Measurements from ENCODE around the gene ZBTB5. TPM values are rescaled to one million over a fixed set of nuclear protein-coding genes. Genes with fewer than 3 reads are reported as not detected.
A peak's percentile ranks its signal among the peaks of the same experiment; 100 is the strongest.

Gene ZBTB5
- total and polyA plus RNA-seq, 9 of the 15 experiments (the other 6 are each of a cell fraction or from before 2014, with no cell fraction given): 2.3 to 43.2 (median 15.5) TPM

DNA sequence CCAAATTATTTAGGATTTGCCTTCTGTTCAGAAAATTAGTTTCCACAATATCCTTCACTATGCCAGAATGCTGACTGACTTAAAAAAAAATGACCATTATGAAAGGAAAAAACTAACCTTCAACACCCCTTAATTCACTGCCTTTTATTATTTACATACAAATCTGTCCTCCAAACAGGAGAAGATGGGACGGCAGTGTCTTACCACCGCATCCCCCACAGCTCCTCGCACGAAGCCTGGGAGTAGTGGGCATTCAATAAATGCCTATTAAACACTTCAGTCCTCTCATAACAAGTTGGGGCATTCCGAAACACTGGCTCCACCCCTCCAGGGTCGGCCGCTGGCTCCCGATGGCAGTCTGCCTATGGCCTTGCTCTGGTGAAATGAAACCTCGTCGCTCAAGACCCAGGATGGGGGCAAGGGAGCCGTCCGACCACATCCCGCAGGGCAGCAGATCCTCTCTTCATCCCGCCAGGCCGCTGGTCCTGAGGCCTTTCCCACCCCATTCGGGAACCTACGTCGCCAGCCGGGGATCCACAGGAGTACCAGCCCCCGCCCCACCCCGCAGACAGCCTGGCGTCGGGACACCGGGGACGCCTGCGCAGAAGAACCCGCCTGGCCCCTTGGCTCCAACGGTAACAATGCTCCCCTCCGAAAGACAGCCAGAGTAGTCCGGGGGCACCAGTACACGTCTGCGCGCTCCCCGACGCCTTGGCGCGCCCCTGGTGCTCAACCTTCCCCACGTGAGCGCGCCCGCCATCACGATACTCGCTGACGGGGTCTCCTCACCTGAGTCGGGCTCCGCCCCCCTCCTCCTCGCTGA is 613 bp downstream of the ZBTB5 start (continued):
- TF ChIP-seq, protein P1, sequence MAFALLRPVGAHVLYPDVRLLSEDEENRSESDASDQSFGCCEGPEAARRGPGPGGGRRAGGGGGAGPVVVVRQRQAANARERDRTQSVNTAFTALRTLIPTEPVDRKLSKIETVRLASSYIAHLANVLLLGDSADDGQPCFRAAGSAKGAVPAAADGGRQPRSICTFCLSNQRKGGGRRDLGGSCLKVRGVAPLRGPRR (CRISPR knock-in tag; IDR thresholded peaks at IDR 0.05): no peak
- TF ChIP-seq ZNF764 (CRISPR knock-in tag; IDR thresholded peaks at IDR 0.05; ENCODE audit: low read depth): no peak
- peak; percentile 11; the same call in 1 of the 2 replicates for TF ChIP-seq ATF7 (IDR thresholded peaks at IDR 0.05)
- TF ChIP-seq ZNF12 (CRISPR knock-in tag; IDR thresholded peaks at IDR 0.05): 0 out of 2 replicates have a peak, but pooled peaks have one; percentile 44
- TF ChIP-seq SOX6 (IDR thresholded peaks at IDR 0.05): no peak; the same call in 1 of the 2 replicates
- TF ChIP-seq, protein P2, sequence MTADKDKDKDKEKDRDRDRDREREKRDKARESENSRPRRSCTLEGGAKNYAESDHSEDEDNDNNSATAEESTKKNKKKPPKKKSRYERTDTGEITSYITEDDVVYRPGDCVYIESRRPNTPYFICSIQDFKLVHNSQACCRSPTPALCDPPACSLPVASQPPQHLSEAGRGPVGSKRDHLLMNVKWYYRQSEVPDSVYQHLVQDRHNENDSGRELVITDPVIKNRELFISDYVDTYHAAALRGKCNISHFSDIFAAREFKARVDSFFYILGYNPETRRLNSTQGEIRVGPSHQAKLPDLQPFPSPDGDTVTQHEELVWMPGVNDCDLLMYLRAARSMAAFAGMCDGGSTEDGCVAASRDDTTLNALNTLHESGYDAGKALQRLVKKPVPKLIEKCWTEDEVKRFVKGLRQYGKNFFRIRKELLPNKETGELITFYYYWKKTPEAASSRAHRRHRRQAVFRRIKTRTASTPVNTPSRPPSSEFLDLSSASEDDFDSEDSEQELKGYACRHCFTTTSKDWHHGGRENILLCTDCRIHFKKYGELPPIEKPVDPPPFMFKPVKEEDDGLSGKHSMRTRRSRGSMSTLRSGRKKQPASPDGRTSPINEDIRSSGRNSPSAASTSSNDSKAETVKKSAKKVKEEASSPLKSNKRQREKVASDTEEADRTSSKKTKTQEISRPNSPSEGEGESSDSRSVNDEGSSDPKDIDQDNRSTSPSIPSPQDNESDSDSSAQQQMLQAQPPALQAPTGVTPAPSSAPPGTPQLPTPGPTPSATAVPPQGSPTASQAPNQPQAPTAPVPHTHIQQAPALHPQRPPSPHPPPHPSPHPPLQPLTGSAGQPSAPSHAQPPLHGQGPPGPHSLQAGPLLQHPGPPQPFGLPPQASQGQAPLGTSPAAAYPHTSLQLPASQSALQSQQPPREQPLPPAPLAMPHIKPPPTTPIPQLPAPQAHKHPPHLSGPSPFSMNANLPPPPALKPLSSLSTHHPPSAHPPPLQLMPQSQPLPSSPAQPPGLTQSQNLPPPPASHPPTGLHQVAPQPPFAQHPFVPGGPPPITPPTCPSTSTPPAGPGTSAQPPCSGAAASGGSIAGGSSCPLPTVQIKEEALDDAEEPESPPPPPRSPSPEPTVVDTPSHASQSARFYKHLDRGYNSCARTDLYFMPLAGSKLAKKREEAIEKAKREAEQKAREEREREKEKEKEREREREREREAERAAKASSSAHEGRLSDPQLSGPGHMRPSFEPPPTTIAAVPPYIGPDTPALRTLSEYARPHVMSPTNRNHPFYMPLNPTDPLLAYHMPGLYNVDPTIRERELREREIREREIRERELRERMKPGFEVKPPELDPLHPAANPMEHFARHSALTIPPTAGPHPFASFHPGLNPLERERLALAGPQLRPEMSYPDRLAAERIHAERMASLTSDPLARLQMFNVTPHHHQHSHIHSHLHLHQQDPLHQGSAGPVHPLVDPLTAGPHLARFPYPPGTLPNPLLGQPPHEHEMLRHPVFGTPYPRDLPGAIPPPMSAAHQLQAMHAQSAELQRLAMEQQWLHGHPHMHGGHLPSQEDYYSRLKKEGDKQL (CRISPR knock-in tag; IDR thresholded peaks at IDR 0.05; ENCODE audit: borderline replicate concordance): no peak
- TF ChIP-seq HMG20A (CRISPR knock-in tag; conservative IDR thresholded peaks at IDR 0.05): no peak
- TF ChIP-seq CBX5 (IDR thresholded peaks at IDR 0.05; ENCODE audit: borderline replicate concordance, low read depth): no peak
- no peak for TF ChIP-seq MCM5 (IDR thresholded peaks at IDR 0.05; ENCODE audit: low read depth)
- TF ChIP-seq HDAC8 (tag; IDR thresholded peaks at IDR 0.05): no peak
- no peak for TF ChIP-seq FOXA1 (IDR thresholded peaks at IDR 0.05; ENCODE audit: borderline replicate concordance)
- TF ChIP-seq, protein P3, sequence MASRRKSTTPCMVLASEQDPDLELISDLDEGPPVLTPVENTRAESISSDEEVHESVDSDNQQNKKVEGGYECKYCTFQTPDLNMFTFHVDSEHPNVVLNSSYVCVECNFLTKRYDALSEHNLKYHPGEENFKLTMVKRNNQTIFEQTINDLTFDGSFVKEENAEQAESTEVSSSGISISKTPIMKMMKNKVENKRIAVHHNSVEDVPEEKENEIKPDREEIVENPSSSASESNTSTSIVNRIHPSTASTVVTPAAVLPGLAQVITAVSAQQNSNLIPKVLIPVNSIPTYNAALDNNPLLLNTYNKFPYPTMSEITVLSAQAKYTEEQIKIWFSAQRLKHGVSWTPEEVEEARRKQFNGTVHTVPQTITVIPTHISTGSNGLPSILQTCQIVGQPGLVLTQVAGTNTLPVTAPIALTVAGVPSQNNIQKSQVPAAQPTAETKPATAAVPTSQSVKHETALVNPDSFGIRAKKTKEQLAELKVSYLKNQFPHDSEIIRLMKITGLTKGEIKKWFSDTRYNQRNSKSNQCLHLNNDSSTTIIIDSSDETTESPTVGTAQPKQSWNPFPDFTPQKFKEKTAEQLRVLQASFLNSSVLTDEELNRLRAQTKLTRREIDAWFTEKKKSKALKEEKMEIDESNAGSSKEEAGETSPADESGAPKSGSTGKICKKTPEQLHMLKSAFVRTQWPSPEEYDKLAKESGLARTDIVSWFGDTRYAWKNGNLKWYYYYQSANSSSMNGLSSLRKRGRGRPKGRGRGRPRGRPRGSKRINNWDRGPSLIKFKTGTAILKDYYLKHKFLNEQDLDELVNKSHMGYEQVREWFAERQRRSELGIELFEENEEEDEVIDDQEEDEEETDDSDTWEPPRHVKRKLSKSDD (conservative IDR thresholded peaks at IDR 0.05; ENCODE audit: low read length): no peak
- no peak for TF ChIP-seq BRD4 (IDR thresholded peaks at IDR 0.05)
- TF ChIP-seq RAD21 (CRISPR knock-in tag; conservative IDR thresholded peaks at IDR 0.05 in 1 of 2, IDR thresholded peaks at IDR 0.05 in 1 of 2): no peak
- TF ChIP-seq FOSL1 (tag; conservative IDR thresholded peaks at IDR 0.05): no peak
- no peak for TF ChIP-seq ZFPM2 (CRISPR knock-in tag; IDR thresholded peaks at IDR 0.05)
- no peak for TF ChIP-seq SAFB (IDR thresholded peaks at IDR 0.05; ENCODE audit: borderline replicate concordance, low read depth, low read length)
- TF ChIP-seq ZNF165 (CRISPR knock-in tag; IDR thresholded peaks at IDR 0.05; ENCODE audit: borderline replicate concordance): no peak
- TF ChIP-seq ZNF316 (IDR thresholded peaks at IDR 0.05): peak; percentile 63
- TF ChIP-seq ZFX (CRISPR knock-in tag; IDR thresholded peaks at IDR 0.05): peak; percentile 41; the same call in 1 of the 2 replicates
- TF ChIP-seq ZNF274 (IDR thresholded peaks at IDR 0.05; ENCODE audit: borderline replicate concordance, low read depth, low read length): no peak

All from K562 (cell line).